Stimulated activated CD4-positive, alpha-beta T cell treated with anti-CD3 and anti-CD28 coated beads, Interleukin-1b, Interleukin-23, amount 100 ng/mL, for 24 hours (primary cell): Measurements from ENCODE around the gene ZNF691.
"Not testable (repeated sequence)": the region's sequence is repeated elsewhere in the genome, so short reads cannot be mapped to it uniquely, and the experiment has no call there.

Experiments used
- DNase-seq, 4 experiments: peaks; one replicate each; pipeline ENCODE4 v3.0.0-alpha.2; 2020; ENCODE audit warnings: low read depth in 4 of 4, low spot score in 1 of 4

The ZNF691 gene

DNA sequence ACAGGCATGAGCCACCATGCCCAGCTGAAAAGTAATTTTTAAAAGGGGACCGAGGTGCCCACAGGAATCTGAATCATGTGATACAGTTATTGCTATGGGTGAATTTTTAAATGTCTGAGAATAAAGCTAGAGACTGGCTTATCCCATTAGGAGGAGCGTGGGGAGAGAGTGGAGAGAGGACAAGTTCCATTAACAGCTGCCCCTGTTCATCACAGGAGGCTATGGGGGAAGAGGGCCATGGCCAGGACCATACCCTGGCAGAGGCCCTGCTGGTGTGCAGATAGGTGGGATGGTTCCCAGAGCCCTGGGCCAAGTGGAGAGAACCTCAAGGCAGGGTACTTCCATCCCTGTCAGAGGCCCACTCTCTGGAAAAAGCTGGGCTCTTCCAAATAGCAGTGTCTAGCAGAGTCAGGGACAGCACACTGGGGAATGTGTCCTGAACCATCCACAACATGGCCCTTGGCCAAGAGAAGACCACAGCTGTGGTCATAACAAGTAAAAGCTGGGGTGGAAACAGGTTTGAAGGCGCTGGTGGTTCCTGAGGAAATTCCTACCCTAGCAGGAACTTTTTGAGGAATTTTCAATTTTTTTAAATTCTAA, 13.7 kb upstream of the ZNF691 start:
- no peak for DNase-seq

DNA sequence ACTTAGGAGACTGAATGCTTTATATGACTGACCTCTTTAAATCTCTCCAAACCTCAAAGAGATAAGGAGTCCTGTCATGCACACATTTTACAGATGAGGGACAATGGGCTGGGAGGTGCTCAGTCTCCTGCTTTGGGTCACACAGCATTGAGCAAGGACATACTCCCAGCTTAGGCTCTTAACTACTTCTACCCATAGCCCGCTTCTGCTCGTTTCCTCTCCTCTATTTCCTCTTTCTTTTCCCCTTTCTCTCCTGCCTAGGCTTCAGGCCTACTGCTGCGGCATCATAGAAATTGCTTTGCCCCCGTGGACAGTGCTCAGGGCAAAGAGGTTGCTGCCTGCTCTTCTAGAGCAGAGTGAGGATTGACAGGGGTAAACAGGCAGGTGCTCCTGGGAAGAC, 12.4 kb upstream of the ZNF691 start:
- DNase-seq, result no peak

DNA sequence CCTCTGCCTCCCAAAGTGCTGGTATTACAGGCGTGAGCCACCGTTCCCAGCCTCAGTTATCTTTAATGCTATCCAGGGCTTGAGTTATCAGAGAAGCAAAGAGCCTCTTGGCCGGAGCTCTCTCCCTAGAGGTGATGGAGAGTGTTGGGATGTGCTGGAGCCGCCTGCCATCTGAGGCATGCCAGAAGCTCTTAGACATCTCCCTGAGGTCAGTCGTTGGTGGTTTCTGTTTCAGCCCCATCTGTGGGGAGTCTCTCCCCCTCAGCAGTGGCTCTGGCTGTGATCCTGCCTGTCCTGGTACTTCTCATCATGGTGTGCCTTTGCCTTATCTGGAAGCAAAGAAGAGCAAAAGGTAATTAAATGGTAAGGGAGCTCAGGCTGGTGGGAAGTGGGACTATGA, 11.6 kb upstream of the ZNF691 start:
- no peak for DNase-seq

DNA sequence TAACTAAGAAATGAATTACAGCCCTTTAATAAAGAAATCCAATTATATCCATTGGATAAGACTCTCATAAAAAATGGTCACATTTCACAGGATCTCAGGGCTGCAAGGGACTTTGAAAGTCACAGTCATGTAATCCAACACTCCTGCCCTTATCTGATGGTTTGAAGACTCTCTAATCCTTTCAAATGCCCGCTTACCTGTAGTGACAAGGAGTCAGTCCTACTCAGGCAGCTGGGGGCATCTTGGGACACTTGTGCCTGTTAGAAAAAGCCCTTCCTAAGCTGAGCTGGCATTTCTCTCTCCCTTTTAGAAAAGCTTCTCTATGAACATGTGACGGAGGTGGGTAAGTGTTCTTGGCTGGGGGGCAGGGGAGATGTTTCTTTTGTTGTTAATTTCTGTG, 11.0 kb upstream of the ZNF691 start:
- DNase-seq, result no peak

DNA sequence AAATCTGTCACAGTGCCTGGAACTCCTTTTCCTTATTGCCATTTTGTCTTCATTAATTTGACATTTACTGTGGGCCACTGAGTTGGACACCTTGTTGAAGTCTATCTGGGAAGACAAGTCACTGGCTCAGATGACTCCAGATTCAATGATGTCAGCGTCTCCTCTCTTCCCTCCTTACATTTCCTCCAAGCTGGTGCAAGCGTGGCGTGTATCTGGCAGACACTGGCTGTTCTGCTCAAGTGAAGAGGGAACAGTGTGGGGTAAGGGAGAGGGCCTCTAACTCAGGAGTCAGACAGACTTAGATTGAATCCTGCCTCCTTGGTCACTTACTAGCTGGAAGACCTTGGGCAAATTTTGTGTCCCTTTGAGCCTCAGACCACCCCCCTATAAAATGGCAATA, 8.7 kb upstream of the ZNF691 start:
- DNase-seq, result no peak

DNA sequence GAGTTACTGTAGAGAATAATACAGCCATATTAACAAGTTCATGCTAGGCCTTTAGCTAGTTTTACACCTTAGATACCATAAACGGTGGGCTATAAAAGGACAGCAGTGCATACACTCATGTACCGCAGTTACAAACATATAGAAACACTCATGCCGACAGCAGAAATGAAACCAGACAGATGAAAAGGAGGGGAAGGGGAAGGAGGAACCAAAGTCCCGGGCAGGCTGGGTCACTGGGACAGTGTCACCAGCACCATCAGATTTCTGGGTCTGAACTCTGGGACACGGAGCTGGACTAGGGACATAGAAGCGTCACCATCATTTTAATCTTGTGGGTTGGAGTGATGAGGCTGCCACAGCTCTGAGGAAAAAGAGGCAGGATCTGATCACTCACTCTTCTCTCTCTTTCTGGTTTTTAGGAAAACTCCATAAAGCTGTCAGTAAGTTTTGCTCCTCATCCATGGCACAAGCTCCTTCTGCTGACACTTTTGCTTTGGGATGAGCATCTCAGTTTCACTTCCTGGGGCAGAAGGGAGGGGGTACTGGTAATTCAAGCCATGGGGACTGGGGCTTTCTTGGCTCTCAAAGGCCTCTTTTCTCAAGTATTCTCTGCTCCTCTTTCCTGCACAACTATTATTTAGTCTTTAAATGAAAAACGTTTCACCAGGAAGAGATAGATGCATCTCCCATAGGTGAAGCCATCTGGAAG, 7.8 kb upstream of the ZNF691 start:
- DNase-seq, result no peak

DNA sequence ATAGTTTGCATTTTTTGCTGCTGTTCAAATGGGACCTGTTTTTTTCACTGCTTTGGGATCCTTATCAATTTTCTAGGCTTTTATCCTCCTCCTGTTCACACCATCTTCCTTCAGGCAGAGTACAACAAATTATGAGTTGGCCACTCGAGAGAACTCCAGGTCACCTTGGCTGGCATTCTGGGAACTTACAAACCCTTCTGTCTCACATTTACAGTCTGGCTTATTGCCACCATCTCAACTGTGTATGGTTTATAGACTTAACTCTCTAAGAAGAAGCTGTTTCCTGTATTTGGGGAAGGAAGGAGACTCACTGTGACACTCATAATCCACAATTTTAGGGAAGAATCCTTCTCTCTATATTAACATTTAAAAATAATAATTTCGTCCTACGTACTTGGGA, 5.4 kb upstream of the ZNF691 start:
- DNase-seq, result no peak

DNA sequence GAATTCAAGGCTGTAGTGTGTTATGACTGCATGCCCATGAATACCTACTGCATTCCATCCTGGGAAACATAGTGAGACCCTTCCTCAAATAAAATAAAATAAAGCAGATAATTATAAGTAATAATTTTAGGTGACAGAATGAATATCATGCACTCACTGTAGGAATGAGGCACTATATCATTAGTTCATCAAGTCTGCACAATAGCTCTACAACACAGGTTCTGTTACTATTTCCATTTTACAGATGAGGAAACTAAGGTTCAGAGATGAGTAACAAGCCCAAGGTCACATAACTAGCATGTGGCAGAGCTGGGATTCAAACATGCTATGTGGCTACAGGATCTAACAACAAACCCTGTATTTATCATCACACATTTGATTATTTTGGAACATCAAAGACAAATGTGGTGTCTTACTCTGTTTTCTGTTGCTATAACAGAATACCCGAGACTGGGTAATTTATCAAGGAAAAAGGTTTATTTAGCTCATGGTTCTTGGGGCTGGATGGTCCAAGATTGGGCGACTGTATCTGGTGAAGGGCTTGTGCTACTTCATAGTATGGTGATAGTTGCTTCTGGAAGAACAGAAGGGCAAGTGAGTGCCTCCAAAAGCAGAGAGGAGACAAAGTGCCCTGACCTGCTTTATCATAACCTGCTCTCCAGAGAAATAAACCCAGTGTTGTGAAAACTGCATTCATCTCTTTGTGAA, 4.8 kb upstream of the ZNF691 start:
- no peak for DNase-seq

DNA sequence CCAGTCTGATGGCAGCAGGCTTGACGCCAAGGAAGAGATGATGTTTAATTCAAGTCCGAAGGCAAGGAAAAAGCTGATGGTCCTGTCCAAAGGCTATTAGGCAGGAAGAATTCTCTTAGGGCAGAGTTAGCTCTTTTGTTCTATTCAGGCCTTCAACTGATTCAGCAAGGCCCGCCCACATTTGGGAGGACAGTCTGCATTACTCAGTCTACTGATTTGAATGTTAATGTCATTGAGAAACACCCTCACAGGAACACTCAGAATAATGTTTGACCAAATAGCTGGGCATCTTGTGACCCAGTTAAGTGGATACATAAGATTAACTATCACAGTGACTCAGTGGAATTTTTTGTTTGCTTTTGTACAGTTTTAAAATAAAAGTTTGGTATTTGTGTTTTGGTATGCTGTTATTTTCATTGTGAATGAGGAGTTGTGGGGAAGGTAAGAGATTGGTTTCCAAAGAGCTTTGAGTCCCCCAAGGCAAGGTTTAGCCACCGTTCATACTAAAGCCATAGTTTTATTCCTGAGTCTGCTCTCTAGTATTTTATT, 1.7 kb upstream of the ZNF691 start:
- no peak for DNase-seq

DNA sequence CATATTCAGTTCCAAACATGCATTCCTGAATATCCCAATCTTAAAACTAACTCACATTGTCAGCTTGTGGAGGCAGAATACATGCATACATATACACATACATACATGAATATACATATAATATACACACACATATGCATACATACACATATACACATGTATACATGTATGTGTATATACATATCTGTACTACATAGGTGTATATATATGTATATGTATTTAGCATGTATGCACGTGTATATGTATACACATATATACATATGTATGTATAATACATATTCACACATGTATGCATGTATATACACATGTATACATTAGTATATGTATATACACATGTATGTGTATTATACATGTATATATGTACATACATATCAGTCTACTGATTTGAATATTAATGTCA, 1.2 kb upstream of the ZNF691 start:
- DNase-seq, result no peak

DNA sequence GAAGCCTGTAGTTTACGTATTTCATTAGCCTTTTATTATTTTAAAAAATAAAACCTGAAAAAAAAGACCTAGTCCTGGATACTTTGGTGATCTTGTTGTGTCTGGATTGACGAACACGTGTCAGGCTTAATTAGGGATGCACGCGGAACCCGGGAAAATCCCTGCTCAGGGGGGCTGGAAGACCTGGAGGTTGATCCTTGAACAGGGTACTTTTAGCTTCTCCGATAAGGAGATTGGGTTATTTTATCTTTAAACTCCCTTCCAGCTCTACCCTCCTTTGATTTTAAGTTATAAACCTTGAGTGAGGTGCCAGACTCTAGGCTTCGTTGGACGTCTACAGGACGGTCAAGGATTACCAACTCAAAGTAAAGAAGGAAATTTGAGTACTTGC, 552 bp upstream of the ZNF691 start:
- DNase-seq, result no peak

DNA sequence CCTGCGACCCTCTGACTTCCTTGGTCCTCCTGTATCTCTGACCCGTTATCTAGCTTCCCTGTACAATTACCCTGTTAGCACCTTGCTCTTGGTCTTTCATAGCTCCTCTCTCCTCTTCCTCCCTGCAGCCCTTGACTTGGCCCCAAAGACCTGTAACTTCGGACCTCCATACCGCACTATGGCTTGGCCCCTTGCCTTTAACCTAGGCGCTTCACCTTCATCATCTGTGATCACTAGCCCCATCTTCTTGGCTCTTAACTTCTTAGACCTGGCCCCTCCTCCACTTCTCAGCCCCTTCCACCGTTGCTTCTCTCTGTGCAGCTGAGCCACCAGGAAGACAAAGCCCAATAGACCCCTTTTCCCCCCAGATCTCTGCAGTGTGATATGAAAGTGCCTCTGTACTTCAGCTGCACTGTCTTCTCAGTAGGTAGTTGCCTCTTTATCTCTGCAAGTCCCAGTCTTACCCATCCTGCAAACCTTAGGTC, 740 bp downstream of the ZNF691 start:
- DNase-seq, result no peak

DNA sequence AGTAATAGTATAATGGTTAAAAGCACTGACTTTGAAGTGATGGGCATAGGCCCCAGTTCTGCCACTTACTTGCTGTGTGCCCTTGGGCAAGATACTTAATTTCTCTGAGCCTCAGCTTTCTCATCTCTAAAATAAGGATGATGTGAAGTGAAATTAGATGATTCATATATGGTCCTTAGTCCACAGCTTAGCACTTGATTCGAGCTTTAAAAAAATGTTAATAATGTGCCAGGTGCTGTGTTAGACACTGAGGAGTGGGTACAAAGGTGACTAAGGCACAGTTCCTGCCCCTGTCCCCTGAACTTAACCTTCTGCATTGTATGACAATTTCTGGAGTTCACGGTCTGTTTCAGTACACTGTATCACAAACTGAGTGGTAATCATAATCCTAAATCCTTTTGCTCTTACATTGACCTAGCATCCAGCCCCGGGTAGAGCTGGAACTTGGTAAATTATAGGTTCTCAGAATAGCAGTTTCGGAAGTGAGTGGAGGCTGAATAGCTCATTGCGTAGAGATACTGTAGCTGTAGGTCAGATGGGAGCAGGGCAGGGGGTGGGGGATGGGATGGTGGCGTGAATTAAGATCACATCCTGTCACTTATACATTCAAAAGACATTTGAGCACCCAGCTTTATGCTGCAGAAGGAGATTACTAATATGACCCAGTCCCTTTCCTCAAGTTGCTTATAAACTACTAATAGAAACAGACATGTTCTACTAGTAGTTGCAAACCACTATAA, 1.5 kb downstream of the ZNF691 start:
- peak in 1 of 4 experiments; percentile 14 for DNase-seq

DNA sequence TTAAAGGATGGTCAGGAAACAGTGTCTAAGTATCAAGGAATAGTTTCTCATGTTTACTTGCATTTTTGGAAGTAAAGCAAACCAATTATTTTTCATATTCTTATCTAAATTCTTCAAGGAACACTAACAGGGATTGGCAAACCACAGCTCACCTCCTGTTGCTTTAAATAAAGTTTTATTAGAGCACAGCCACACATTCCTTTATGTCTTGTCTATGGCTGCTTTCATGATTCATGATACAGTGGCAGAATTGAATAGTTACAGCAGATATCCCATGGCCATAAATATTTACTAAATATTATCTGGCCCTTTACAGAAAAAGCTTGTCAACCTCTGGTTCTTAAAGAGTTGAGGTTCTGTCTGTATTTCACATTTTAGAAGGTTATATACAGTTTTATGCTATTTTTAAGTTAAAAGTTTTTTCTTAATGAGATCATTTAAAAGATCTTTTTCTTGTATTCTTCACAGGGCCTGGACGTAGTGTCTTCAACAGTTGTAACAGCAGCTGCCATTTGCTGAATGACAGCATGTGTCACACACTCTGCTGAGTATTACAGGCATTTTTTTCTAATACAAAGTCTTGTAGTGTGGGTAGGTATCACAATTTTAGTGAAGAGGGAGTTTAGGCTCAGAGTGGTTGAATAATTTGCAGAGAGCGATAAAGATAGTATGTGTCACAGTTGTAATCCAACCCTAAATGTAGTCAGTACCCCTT, 2.6 kb downstream of the ZNF691 start:
- no peak for DNase-seq

DNA sequence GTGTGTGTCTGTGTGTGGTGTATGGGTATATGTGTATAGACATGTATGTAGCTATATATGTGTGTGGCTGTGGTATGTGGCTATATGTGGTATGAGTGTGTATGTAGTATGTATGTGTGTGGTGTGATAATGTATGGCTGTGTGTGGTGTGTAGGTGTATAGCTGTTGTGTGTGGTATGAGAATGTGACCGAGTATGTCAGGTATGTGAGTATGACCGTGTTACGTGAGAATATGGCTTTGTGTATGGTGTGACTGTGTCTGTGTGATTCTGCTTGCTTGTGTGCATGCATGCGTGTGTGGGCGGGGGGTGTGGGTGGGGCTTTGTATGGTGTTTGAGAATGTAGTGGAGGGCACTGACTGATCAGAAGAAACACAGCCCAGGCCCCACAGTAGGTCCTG, 3.5 kb downstream of the ZNF691 start:
- DNase-seq, result no peak

DNA sequence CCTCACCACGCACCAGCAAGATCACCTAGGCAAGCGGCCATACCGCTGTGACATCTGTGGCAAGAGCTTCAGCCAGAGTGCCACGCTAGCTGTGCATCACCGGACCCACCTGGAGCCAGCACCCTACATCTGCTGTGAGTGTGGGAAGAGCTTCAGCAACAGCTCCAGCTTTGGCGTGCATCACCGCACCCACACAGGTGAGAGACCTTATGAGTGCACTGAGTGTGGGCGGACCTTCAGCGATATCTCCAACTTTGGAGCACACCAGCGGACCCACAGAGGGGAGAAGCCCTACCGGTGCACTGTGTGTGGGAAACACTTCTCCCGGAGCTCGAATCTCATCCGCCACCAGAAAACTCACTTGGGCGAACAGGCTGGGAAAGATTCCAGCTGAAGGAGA, 5.0 kb downstream of the ZNF691 start:
- DNase-seq, result no peak

DNA sequence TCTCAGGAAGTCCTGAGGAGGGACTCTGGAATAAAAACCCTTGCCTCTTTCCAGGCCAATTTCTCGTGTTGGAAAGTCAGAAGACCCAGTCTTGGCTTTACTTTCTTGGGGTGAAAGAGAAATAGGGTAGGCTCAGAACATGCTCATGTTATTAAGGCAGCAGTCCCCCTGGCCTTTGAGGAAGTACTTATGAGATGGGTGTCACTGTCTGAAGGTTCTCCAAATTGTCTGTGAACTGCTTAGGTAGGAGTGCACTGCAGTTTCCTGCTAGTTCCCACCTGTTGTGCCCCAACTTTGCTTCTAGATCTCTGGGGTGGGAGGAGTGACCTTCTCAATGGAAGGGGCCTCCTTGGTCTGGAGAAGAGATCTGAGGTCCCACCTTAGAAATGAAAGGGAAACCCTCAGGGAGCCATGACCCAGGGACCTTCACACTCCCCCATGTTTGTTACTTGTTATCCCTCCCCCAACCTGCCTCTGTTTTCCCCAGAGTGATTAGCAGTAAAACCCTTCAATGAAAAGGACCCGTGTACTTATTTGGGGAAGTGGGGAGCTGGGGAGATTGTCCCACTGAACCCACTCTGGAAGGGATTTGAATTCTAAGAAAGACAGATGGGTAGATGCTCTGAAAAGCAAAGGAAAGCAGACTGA, 5.7 kb downstream of the ZNF691 start:
- no peak for DNase-seq

DNA sequence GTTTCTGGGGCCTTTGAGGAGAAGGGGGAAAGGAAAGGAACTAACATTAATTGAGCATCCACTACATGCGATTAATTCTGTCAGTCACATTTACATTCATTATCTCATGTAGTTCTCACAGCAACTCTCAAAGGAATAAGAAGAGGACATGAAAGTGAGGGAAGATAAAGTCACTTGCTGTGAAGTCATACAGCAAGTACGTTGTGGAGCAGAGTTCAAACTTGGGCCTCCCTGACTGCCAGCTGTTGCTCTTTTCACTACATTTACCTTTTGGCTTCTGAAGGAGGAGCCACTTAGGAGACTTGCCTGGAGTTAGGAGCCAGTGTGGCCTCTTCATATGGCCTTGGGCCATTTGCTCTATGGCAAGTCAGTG, 6.2 kb downstream of the ZNF691 start:
- no peak for DNase-seq

DNA sequence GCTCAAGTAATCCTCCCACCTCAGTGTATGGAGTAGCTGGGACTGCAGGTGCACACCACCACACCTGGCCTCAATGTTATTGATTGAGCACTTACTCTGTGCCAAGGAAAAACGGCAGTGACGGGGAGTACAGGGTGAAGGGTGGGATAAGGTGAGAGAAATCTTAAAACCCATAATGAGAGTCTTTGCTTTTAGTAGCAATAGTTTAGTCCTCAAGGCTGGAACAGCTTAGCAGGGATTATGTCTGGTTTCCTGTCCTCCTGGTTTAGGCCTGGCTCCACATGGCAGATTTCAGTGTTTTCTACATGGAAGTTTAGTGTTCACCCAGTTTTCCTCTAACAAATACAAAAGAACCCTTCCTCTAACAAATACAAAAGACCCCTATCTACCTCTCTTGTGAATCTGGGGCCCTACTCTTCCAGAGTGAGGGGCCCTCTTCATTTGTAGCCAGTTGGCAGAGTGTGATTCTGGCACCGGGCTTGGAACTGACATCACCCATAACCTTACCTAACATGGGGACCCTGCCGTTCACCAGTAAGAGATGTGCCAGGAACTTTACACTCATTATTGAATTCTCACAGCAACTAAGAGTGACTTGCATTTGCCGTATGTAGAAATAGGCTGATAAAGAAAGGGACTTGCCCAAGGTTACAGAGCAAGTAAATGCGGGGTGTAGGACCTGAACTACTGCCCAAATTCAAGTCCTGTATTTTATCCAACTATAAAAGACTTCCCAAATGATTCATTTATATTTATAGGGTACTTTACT, 6.9 kb downstream of the ZNF691 start:
- no peak for DNase-seq

DNA sequence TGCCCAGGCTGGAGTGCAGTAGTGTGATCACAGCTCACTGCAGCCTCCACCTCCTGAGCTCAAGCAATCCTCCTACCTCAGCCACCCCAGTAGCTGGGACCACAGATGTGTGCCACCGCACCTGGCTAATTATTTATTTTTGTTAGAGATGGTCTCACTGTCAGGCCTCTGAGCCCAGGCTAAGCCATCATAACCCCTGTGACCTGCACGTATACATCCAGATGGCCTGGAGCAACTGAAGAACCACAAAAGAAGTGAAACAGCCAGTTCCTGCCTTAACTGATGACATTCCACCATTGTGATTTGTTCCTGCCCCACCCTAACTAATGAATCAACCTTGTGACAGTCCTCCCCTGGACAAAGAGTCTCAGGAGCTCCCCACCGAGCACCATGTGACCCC, 10.1 kb downstream of the ZNF691 start:
- not testable (repeated sequence) for DNase-seq
